ENCODE data around the gene ADD3.
"Not testable (repeated sequence)": the region's sequence is repeated elsewhere in the genome, so short reads cannot be mapped to it uniquely, and the experiment has no call there.

The ADD3 gene

DNA sequence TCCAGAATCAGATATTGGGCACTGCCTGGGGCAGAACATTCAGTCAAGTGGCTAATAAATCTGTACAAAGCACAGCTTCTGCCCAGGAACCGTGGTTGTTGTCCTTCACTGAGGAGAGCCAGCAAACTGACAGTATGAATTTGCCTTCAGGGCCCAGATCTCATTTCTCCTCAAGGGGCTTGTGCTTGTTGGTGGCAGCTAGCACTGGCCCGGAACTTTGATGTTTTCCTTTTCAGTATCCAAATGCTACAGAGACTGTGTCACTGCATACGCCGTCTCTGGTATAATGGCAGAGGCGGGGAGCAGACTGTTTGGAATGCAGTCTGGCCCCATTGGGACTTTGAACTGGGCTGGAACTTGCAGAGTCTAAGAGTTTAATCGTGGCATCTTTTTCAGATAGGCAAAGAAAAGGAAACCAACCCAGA, 30.4 kb upstream of the ADD3 start:
- DNase-seq (ENCODE audit: low read depth): peak; percentile 68

DNA sequence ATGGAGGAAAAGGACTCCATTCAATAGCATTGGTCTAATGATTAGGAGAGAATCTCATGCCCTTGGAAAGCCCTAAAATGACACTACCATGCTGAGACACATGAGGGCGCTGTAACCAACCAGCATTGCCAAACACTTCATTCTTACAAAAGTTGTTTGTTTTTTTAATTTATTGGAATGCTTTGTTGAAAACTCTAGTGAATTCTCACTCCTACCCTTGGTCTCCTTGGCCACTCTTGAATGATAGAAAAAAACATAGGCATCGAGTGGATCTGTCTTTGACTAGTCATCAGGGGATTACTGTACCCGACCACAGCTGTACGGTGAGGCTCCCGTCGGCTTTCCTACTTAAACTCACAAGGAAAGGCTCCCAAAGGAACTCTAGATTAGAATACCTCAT, 29.3 kb upstream of the ADD3 start:
- peak; percentile 67 for DNase-seq (ENCODE audit: low read depth)

DNA sequence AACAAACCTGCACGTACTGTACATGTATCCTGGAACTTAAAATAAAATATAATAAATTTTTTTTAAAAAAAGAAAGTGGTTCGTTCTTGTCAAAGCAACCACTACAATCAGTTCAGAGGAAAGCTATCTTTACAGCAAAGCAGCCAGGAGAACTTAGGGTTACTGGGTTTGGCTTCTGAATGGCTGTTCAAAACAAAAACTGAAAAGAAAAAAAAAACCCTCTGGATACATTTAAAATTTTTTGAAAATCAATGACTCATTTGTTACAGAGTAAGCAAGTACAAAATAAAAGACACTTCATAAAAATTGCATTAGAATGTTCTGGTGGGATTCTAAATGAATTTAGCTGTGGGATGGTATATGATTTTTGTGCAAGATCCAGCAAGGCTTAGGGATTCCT, 28.6 kb upstream of the ADD3 start:
- no peak for DNase-seq (ENCODE audit: low read depth)

DNA sequence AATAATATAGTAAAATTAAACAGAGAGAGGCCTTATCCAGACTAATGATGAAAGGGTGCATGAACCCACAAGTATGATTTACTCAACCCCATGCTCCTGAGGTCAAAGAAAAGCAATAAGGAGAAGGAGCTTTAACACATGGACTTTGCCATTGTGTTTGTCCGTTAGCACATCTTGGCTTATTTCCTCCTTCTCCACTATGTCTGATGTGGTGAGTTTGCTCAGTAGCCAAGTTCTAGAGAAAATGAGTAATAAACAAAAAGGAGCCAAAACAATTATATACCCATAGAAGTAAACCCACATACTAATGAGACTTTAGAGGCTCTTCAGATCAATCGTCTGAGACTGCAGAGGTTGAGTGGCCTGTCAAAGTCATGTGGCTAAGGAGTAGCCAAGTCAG, 26.1 kb upstream of the ADD3 start:
- no peak for DNase-seq (ENCODE audit: low read depth)

DNA sequence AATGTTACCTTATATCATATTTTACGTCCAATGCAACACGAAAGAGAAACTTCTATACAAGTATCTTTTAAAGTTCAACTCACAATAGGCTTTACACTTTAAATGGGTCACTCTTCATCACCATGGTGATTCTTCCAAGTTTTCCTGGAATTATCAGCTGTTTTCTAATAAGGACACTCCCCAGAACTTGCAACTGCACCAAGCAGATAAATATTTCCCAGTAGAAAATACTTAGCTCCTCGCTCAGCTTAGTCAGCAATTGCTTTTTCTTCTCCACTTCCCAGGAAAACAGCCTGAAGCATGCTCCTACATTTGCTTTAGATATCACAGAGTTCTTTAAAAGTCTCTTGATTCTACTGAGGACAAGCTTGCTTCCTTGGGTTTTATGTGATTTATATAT, 25.7 kb upstream of the ADD3 start:
- DNase-seq (ENCODE audit: low read depth): no peak

DNA sequence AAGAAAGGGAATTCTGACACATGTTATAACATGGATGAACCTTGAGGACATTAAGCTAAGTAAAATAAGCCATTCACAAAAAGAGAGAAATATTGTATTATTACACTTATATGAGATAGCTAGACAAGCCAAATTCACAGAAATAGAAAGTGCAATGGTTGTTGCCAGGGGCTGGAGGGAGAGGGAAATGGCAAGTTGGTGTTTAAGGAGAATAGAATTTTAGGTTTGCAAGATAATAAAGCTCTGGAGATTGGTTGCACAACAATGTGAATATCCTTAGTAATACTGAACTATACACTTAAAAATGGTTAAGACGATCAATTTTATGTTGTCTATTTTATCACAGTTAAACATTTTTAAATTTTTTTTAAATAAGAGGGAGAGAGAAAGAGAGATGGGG, 25.0 kb upstream of the ADD3 start:
- no peak for DNase-seq (ENCODE audit: low read depth)

DNA sequence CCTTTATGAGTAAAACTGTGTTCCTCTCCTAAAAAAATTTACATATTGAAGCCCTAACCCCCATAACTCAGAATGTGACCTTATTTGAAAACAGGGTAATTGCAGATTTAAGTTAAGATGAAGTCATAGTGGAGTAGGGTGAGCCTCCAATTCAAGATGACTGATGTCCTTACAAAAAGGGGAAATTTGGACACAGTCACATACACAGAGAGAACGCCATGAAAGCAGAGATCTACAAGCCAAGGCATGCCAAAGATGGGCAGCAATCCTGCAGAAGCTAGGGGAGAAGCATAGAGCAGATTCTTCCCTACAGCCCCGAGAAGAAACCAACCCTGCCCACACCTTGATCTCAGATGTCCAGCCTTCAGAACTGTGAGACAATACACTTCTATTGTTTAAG, 23.8 kb upstream of the ADD3 start:
- DNase-seq (ENCODE audit: low read depth): no peak

DNA sequence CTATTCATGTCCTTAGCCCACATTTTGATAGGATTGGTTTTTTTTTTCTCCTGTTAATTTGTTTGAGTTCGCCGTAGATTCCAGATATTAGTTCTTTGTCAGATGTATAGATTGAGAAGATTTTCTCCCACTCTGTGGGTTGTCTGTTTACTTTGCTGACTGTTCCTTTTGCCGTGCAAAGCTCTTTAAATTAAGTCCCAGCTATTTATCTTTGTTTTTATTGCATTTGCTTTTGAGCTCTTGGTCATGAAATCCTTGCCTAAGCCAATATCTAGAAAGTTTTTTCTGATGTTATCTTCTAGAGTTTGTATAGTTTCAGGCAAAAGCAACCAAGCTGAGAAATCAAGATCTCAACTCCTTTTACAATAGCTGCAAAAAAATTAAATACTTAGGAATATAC, 22.0 kb upstream of the ADD3 start:
- DNase-seq (ENCODE audit: low read depth): not testable (repeated sequence)

DNA sequence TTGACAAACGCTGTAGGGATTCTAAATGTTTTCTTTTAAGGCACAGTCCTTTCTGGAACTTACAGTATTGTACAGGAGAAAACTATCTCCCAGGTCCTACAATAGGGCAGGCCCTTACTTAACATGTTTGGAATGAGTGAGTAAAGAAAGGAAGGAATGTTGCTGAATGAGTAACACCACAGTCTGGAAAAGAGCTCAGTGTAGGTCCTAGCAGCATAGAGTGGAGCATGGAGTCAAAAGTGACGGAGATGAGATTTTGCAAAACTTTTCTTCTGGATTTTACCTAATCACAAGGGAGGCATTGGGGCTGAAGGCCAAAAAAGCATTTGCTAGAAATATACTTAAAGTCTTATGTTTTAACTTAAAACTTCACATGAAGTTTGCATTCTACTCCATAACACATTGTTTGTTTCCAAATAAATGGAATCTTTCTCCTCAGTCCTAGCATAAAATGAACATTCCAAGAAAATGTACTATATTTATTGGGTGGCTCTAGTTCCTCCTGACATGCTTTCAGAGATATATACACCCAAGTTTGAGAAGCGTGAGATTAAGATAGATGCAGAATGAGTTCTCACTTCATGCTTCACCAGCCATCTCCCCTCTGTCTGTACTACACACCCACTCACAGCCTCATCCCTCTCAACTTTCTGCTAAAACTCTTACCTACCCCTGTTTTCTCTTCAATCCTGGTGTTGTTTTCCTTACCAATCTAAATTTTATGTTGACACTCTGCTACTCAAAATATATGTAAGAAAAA, 20.2 kb upstream of the ADD3 start:
- DNase-seq (ENCODE audit: low read depth): peak; percentile 38

DNA sequence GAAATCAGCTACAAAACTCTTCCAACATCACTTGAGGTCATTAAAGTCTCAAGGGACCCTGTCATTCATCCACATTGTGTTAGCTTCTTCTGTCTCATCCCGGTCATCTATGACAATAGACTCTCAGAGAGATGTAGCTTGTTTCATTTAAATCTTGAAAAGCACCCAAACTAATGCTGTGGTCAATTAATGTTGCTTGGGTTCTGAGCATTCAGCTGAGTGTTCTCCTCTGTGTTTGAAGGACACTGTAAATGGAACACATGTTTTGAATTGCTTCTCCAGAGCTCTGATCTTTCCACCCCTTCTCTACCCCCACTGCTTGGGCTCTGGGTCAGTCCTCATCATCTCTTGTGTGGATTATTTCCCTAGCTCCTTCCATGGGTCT, 19.6 kb upstream of the ADD3 start:
- DNase-seq (ENCODE audit: low read depth): peak; percentile 61

DNA sequence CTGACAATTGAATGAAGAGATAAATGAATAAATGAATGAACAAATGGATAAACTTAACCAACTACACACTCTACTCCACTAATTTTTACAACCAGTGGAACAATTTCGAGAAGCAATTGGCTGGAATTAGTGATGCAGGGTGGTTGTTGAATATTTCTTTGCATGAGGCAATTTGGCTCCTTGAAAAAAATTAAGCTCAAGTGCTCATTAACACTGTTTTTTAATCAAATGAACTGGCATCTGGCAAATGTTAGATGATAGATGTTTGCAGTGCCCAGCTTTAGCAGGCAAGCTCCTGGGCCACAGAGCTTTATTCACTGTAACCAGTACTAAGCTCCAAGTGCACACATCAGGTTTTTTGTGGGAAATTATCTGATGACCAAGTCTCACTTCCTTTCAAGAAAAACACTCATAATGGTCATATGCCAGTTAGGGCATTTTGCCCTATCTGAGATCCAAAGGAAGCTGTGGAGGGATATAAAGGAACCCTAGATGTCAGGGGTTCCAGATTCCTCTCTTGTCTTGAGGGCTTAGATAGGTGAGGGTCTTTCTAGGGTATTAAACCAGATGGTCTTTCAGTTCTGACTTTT, 16.4 kb upstream of the ADD3 start:
- no peak for DNase-seq (ENCODE audit: low read depth)

DNA sequence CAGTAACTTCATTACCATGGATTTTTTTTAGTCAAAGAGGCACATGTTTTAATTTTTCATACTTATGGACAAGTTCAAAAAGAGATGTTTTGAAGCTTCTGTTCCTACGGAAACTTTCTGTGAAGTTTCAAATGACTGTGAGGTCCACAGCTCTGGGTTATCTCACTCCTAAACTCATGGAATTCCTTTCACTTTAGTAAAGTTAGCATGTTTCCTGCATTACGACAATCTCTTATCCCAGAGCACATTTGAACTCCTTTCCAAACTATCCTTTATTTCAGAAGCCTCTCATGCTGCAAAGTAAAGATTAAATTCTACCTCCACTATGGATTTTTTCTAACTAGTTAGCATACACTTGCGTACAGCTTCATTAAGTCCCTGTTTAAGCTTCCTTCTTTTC, 15.3 kb upstream of the ADD3 start:
- no peak for DNase-seq (ENCODE audit: low read depth)

DNA sequence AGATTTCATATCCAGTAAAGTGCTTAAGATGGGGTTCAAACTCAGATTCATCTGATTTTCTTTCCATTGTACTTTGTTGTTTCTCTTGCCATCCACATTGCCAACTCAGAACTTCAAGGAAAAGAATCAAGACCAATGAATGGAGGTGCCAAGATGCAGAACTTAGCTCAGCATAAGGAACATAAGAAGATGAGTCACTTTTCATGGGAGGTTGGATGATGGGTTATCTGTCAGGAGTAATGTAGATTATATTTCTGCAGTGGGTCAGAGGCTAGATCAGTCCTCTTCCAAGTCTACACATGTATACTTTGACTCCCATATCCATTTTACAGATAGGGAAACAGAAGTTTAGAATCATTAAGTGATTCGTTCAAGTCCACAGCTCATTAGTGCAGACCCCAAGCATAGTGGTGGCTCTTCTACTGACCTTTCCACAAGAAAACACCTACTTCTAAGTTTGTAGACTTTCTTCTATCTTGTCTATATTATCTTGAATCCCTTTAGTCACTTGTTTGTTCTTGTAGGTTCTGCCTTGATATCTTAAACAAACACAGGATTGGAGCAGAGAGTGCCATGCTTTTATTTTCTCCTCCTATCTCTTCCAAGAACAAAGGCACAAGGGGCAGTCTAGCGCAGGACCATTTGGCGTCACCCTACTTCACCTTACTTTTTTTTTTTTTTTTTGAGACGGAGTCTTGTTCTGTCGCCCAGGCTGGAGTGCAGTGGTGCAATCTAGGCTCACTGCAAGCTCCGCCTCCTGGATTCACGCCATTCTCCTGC, 14.0 kb upstream of the ADD3 start:
- DNase-seq (ENCODE audit: low read depth): no peak

DNA sequence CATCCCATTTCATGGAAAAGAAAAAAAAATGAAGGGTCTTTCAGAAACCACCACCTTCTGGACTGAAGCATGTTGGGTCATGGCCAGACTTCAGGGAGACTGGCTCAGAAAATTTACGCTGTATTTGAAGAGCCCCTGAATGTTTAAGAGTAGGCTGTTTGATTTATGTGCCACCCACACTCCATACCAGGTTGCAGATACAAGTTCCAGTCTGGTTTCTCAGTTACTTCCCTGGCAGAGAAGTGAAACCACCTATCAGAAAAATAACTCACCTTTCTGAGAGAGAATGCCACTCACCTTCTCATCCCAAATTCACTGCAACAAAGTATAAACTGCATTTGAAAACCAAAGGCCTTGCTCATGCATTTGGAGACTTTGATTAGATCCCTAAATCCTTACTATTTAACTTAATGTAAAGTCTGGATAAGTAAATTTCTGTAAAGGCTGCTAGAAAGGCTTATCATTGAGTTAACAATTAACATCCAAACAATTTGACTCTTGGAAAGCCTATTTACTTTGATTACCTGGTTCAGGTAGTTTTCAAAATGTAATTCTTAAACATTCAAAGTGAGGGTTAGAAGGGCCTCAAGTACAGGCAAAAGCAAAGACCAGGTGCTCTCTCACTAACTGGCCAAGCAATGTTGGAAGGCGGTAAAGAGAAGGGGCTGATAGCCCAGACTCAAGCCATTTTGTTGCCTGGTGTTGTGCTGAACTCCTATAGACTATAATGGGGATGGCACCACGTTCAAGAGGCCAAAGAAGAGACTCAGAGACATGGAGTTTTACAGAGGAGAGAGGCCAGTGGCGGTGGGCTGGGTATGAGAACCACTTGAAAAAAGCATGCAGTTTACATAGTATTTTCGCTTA, 12.8 kb upstream of the ADD3 start:
- no peak for DNase-seq (ENCODE audit: low read depth)

DNA sequence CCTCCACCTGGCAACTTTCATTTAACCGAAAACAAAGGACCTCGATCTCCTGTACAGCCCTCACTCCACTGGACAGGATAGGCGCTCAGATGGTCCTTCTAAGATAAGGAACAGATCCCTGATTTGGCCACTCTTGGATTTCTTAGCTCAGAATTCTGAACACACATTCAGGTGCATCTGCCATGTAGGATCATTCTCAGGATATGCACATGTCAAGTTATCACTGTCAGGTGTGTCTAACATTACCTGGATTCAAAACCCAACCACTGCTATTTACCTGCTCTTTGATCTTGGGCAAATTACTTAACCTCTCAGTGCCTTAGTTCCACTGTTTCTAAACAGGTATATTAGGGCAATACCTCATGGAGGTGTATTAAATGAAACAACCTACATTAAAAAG, 12.2 kb upstream of the ADD3 start:
- DNase-seq (ENCODE audit: low read depth): no peak

DNA sequence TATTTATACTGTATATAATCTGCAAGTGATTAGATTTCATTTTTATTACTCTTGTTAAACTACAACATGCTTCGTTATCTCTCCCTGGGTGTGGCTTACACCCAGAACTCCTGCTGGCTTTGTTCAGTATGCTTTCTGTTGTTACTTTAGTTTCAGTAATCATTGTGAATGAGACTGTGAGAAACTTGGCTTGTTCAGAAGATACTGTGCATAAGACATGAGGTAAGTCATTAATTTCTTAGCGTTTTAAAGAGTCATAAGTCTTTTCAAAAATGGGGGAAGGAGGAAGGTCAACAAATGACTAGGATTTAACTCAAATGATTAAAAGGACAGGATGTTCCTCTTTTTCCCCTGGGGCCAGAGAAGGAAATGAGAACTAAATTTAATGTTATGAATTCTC, 11.6 kb upstream of the ADD3 start:
- no peak for DNase-seq (ENCODE audit: low read depth)

DNA sequence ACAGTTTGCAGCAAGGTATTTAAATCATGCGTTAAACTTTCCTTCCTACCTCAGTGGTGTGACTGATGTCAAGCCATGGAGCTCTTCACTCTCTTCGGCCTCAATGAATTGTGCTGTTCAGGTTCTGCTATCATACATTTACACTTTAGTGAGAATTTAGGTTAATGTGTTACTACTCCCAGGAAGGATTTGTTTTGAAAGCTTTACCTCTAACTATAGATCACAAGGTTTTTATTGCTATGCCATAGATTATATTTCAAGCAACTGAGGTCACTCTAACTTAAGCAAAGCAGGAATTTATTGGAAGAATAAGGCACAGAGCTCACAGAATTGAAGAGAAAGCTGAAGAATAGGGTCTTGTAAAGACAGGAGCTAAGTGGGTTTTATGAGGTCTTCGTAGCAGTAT, 11.0 kb upstream of the ADD3 start:
- no peak for DNase-seq (ENCODE audit: low read depth)

DNA sequence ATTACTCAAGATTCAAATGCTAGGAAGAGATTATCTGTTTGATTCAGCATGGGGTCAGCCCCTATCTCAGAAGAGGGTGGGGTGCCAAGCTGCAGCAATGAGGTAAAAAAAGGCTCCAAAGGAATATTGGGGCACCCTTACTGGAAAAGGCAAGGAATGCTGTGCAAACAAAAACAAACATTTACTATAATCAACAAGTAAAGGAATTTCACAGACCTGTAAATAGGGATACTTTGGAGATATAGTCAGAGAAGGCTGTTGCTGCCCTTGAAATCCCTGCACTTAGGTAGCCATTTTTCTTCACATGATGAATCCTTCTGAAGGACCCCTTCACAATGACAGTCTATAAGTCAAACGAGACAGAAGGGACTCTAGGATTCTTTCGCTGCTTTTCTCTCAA, 10.6 kb upstream of the ADD3 start:
- no peak for DNase-seq (ENCODE audit: low read depth)

DNA sequence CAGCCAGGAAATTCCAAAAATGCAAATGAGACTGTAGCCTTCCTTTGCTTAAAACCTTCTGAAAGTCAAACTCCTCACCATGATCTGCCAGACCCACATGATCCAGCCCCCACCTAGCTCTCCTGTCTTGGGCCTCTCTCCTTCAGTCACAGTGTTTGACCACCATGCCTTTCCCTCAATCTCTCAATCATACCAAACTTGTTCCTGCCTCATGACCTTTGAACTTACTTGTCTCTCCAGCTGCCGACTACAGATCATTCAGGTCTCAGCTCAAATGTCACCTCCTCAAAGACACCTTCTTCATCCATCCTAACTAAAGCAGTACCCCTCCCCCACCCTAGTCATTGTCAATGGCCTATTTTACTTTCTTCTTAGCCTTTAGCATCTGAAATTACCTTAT, 9.3 kb upstream of the ADD3 start:
- no peak for DNase-seq (ENCODE audit: low read depth)

DNA sequence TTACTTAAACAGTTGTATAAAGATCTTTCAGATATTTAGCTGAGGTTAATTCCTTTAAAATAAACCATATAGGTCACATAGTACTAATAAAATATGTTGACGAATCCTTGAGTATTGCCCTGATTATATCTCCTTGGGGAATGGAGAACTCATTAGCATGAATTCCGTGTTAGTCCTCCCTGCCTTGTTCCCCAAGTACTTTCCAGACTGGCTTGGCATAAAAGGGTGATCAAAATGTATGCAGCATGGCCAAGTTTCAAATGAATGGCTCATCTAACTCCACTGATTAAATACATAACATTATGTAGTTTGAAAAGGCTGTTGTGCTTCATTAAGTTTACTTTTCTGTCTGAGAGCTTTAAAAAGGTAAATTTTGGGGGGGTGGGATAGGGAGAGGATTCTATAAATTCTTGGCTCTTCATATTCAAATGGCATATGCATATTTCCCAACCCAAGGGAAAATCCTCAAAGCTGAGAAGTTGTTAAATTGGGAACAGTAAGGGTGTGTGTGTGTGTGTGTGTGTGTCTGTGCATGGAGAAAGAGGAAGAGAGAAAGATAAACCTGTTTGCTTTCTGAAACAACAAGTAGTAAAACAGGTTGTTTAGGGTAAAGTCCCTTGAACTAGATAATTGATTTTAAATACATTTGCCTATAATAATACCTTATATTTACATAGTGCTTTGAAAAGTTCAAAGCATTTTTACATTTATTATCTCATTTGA, 4.8 kb upstream of the ADD3 start:
- DNase-seq (ENCODE audit: low read depth): no peak

DNA sequence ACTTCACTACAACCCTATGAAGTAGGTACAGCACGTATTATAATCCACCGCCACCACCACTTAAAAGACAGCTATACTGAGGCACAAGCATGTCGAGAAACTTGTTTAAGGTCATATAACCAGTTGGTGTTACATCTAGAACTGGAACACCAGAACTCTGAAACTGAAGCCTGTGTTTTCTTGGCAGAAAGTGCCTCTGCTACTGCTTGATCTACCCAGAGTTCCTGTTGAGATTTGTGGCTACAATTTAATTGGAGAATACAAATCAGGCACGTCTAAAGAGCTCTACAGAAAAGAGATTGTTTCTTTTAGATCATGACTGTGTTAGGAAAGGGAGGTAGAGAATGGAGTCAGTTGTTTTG, 4.3 kb upstream of the ADD3 start:
- DNase-seq (ENCODE audit: low read depth): no peak

DNA sequence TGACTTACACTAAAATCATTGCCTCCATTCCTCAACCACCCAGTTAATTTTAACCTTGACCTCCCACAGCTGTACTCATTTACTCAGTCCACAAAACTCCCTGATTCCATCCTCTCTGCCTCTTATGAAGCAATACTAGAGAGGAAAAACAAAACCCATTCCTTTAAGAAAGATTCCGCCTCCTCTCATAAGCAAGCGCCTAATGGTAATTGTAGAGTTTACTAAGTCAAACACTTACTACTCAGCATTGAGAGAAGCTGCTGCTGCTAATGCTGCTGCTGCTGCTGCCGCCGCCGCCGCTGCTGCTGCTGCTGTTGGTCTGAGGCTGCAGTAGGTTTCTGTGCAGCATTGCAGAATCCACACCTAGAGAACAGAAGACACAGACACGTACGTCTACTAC, 2.1 kb upstream of the ADD3 start:
- DNase-seq (ENCODE audit: low read depth): peak; percentile 92

Data from fibroblast of gingiva (primary cell).